Smooth muscle cell of the brain vasculature (primary cell): ENCODE measurements around the gene CEP68.
A peak's percentile ranks its signal among the peaks of the same experiment; 100 is the strongest.
"Not testable (repeated sequence)": the region's sequence is repeated elsewhere in the genome, so short reads cannot be mapped to it uniquely, and the experiment has no call there.

Experiments used
- DNase-seq: peaks from one replicate; pipeline ENCODE4 v3.0.0-alpha.2; 2012; ENCODE audit warnings: low read depth, low spot score

CEP68 gene, protein sequence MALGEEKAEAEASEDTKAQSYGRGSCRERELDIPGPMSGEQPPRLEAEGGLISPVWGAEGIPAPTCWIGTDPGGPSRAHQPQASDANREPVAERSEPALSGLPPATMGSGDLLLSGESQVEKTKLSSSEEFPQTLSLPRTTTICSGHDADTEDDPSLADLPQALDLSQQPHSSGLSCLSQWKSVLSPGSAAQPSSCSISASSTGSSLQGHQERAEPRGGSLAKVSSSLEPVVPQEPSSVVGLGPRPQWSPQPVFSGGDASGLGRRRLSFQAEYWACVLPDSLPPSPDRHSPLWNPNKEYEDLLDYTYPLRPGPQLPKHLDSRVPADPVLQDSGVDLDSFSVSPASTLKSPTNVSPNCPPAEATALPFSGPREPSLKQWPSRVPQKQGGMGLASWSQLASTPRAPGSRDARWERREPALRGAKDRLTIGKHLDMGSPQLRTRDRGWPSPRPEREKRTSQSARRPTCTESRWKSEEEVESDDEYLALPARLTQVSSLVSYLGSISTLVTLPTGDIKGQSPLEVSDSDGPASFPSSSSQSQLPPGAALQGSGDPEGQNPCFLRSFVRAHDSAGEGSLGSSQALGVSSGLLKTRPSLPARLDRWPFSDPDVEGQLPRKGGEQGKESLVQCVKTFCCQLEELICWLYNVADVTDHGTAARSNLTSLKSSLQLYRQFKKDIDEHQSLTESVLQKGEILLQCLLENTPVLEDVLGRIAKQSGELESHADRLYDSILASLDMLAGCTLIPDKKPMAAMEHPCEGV

DNA sequence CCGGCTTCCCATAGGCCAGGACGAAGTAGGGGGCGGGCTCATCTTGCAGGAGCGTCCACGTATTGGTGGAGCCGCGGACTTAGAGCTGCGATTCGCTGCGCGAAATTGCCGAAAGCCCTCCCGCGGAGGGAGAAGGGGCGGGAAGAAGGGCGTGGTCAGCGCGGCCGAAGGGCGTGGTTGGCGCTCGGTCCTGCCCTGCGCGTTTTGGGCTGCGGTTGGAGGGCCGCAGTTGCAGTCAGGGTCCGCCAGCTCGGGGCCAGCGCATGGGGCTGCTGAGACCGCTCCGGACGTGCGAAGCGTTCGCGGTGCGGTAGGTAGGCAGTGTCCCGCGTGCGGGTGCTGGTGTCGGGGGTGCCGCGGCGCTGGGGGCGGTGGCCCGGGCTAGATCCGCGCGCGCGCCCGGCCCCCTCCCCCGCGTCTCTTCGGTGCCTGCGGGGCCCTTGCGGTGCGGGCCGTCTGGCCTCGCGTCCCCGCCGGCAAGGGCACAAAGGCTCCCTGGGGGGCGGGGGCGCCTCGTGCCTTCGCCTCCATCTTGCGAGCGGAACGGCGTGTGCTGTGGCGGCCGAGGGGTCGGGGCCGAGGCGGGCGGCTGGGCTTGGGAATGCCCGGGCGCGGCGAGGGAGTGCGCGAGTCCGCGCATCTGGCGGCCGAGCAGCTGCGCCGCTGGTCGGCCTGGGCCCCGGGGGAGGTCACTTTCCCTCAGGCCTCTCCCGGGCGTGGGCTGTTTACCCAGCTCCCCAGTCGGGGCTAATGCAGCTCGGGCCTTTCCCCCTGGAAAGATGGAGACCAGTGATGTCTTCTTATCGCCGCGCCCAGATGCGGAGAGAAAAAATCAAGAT is at the start of gene CEP68:
CEP68 (plus strand) TSS at position 202 of the 839 bp plus-strand sequence. CDS start 13,029 bp downstream, outside the sequence.
- DNase-seq: peak; percentile 95

DNA sequence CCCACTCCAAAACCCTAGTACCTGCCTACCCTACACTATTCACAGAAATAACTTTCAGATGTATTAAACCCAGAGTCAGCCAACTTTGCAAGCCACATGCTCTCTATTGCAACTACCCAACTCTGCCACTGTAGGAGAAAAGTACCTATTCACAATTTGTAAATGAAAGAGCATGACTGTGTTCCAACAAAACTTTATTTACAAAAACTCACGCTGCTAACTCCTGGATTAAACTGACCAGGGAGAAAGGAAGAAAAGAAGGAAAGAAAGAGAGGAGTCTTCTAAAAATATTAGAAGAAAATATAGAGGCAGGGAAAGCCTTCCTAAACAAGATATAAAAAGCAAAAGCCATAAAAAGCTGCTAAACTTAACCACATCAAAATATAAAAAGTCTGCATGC is 42.4 kb upstream of the CEP68 start:
- DNase-seq: no peak

DNA sequence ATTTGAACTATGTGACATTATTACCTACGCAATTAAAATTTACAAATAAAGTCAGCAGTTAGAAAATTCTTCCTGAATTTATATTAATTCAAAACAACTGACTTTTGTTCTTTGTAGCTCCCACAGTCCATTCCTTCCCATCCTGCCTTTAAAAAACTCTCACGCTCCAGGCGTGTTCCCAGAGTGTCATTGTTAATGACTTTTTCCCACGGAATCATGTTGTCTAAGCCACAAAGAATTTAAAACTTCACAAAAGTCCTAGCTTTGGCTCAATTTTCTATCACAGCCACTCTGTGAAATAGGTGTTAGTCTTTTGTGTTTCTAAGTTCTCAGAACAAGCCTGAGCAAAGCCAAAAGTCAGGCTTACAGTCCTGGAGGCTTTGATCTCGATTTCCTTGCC is 40.5 kb upstream of the CEP68 start:
- no peak for DNase-seq

DNA sequence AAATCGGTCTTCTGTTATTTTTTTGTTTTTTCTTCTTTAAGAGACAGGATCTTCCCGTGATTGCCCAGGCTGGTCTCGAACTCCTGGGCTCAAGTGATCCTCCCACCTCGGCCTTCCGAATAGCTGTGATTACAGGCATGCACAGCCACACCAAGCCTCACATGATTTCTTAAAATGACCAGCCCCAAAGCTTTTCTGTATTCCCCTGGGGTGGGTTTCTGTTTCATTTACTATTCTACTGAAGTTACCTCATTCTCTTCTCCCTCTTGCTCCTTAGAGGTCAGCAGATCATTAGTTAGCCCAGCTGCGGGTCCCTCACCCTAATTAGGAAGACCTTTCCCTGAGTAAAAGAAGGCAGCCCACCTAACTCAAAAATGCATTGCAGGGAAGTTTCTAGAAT is 39.4 kb upstream of the CEP68 start:
- no peak for DNase-seq

GRCh38 chr2:65017335-65017734 is 38.9 kb upstream of the CEP68 start:
- DNase-seq: no peak

DNA sequence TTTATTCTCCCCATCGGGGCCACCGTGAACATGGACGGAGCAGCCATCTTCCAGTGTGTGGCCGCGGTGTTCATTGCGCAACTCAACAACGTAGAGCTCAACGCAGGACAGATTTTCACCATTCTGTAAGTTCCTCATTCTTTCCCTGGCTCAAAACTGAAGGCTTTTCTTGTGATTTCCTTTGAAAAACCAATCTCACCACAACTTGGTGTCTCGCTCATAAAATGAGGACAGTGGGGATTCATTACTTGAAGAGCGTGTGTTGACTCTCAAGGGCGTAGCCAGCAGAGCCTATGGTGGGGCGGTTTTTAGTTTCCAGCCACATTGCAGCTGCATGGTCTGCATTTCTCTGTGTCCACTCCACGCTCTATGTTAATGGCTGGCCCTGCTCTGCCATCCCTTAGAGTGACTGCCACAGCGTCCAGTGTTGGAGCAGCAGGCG is 38.1 kb upstream of the CEP68 start:
- DNase-seq: no peak

DNA sequence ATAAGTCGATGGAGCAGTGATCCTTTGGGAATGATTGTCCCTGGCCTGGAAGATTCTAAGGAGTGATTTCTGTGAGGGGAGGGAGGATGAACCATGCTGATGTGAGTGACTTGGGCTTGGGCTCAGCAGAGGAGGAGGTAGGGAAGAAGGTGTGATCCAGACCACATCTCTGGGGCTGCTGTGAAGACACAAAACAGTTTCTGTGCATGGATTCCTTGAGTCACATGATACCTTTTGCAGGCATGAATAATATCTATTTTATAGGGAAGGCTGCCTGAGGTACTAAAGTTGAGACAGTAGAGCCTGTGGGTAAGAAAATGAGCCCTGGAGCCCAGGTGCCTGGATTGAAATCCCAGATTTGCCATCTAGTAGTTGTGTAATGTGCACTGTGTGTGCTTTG is 37.2 kb upstream of the CEP68 start:
- DNase-seq: no peak

- no peak for DNase-seq
These were observed 36.5 kb upstream of the CEP68 start for GRCh38 chr2:65019675-65020195.

DNA sequence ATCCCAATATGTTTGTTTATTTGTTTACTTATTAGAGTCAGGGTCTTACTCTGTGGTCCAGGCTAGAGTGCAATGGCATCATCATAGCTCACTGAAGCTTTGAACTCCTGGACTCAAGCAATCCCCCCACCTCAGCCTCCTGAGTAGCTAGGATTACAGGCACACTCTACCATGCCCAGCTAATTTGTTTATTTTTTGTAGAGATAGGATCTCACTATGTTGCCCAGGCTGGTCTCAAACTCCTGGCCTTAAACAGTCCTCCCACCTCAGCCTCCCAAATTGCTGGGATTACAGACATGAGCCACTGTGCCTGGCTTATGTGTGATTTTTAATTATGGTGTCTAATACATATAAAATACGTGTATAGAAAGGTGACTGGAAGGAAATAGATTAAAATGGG is 36.0 kb upstream of the CEP68 start:
- DNase-seq: not testable (repeated sequence)

GRCh38 chr2:65020943-65021528 is 35.2 kb upstream of the CEP68 start:
- no peak for DNase-seq

DNA sequence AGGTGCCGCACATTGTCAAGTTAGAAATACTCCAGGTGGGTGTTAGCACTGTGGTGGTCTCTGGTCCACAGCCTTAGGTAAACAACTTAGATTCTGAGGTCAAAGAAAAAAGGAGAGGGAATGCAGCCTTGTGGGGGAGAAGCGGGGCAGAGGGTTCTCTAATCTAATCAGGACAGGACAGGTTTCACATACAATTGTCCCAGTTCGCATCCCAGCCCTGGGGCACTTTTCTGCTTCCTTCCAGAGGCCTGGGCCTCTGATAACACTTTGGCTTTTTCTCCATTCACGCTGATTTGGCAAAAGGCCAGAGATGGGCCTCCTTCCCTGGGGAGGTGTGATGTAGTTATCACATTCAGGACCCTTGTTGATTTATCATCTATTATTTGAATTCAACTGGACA is 34.5 kb upstream of the CEP68 start:
- no peak for DNase-seq

- DNase-seq: no peak
These were observed 34.0 kb upstream of the CEP68 start for GRCh38 chr2:65022189-65022588.

DNA sequence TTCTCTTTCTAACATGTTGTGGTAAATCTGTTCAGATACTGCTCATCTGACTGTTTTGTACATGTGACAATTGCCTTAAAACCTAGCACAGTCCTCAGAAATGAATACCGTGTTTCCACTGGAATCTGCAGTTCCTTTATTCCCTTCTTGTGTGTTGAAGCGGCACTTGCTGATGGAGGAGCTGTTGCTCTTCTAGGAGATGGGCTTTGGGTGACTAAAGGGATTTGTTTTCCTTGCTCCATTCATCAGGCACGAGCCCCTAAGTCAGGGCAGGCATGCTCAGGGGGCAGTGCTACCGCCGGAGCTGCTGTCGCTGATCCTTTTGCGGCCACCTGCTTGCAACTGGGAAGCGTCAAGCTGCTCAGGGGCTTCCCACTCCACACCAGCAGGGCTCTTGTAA is 32.5 kb upstream of the CEP68 start:
- no peak for DNase-seq

DNA sequence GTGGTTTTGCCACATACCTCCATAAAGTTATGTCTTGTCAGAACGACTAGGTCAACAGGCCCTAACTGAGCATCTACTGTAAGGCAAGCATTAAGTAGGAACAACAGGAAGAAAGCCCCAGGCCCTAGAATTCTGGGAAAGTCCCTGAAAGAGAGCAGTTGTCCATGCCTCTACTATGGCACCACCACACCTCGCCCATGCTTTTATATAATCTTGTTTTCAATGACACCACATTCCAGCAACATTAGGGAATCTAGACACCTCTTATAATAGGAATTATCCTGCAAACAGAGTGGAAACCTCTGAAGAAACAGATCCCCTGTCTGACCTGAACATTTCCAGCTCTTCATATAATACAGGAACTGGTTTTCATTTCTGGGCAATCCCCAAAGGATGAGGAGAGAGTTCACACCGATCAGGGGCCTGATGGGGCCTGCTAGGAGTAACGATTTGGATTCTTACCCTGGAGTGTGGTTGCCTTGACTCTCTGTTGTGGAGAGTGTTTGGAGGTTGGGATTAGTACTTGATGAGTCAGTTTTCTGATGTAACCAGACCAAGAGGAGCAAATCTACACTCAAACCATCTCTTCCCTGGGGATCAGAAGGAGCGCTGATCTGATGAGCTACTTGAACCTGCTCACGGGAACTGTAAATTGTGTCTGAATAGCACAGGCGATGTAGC is 31.9 kb upstream of the CEP68 start:
- peak; percentile 20 for DNase-seq

GRCh38 chr2:65025453-65026123 is 30.6 kb upstream of the CEP68 start:
- DNase-seq: no peak

GRCh38 chr2:65026154-65026553 is 30.1 kb upstream of the CEP68 start:
- no peak for DNase-seq

DNA sequence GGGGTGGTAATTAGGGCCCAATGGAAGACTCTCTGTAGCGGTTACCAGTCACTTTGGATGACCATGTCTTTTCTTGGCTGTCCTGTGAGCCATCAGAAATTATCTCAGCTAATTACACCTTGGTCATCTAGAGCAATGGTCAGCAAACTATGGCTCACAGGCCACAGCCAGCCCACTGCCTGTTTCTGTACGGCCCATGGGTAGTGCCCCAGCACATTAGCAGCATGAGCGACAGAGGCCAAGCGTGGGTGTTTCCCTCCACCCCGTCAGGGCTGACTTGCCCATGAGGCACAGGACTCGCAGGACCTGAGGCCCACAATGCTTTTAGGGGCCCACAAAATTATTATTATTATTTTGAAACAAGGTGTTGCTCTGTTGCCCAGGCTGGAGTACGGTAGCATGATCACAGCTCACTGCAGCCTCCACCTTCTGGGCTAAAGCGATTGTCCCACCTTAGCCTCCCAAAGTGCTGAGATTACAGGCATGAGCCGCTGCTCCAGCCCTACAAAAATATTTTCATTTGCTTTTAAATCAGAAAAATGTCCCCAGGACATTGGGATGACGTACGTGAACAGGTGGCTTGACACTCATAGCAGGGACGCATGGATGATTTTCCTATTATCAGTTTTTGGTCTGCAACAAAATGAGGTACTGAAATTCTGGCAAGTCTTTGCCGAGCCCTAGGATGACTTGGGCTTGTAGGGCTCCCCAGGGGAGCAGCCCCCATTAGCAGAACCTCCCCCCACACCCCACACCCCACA is 29.3 kb upstream of the CEP68 start:
- no peak for DNase-seq

DNA sequence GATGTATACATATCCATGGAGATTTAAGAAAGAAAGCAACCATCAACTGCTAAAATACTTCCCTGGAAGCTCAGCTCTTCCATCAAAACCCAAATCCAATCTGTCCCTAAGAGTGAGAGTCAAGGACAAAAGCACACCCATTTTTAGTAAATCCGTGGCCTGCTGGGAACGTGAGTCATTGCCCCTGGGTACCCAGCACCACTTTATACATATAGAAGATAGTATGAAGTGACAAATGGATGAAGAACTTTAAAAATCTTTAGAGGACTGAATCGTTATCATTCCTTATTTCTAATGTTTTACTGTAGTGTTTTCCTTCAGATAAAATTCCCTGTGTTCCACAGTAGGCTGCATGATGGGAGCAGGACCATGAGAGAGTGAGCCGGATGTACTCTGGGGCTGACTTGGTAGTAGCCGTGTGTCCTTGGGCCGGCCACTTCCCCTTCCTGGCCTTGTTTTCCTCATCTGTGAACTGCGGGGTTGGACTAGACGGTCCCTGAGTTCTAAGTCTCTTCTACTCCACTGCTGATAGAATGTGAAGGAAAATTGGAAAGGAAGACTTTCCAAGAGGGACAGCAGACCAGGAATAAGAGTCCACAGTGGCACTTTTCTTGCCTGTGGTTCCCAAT is 28.5 kb upstream of the CEP68 start:
- DNase-seq: no peak
